IMR-90 (cell line): ENCODE results near the gene PTPRN2. TPM values are rescaled to one million over a fixed set of nuclear protein-coding genes. Genes with fewer than 3 reads are reported as not detected.

Source experiments
- ATAC-seq: fragments of 200-7000 bp; cut with Tn5 transposase; 2 replicates; pipeline ENCODE4 v1.9.1; 2020; ENCODE audit warnings: low read depth, mild to moderate bottlenecking, moderate library complexity
- BruUV-seq: library from RNA; stranded (reverse); fragments of 400-500 nt; replicated peaks from 2 replicates; lab custom pipeline; 2021; lab: Mats Ljungman, UMichigan
- CTCF ChIA-PET: fragments of 300-600 bp; formaldehyde crosslinking; extraction: SDS; loops from one replicate; lab custom pipeline; 2021; ENCODE audit warnings: antibody characterized with exemption; lab: Yijun Ruan, JAX
- POLR2A ChIA-PET: fragments of 300-600 bp; sonication (Branson Sonifier 250); formaldehyde crosslinking; loops from one replicate; lab custom pipeline; 2022; ENCODE audit warnings: antibody characterized with exemption; ENCODE audit not compliant: unreplicated experiment; lab: Charles Lee
- DNase-seq: peaks from one replicate; pipeline ENCODE4 v3.0.0; 2013
- H2AFZ ChIP-seq: replicated peaks from 2 replicates; pipeline ENCODE3; 2013; ENCODE audit warnings: low read length, mild to moderate bottlenecking; ENCODE audit not compliant: poor library complexity
- H2AK5ac ChIP-seq: 2 replicates; pipeline ENCODE4 v1.6.1; 2013; ENCODE audit warnings: low read depth, low read length, inconsistent platforms
- H2AK9ac ChIP-seq: replicated peaks from 2 replicates; pipeline ENCODE3; 2013; ENCODE audit warnings: mild to moderate bottlenecking, low read depth, low read length, moderate library complexity; ENCODE audit not compliant: poor library complexity
- H2BK120ac ChIP-seq: 2 replicates; pipeline ENCODE4 v1.6.1; 2013; ENCODE audit warnings: low read depth, low read length, inconsistent platforms
- H2BK15ac ChIP-seq: 3 replicates; pipeline ENCODE4 v1.6.1; 2013; ENCODE audit warnings: low read depth, low read length, inconsistent platforms
- H2BK20ac ChIP-seq: 2 replicates; pipeline ENCODE4 v1.6.1; 2013; ENCODE audit warnings: low read depth, mild to moderate bottlenecking, inconsistent platforms, low read length, moderate library complexity
- H2BK5ac ChIP-seq: 2 replicates; pipeline ENCODE4 v1.6.1; 2013; ENCODE audit warnings: mild to moderate bottlenecking, low read depth, low read length, inconsistent platforms; ENCODE audit not compliant: poor library complexity, severe bottlenecking
- H3K14ac ChIP-seq: replicated peaks from 2 replicates; pipeline ENCODE4 v1.6.1; 2013; ENCODE audit warnings: low read depth, low read length, inconsistent platforms
- H3K18ac ChIP-seq: 2 replicates; pipeline ENCODE4 v1.6.1; 2013; ENCODE audit warnings: low read depth, low read length, control low read depth
- H3K23ac ChIP-seq: 2 replicates; pipeline ENCODE4 v1.6.1; 2013; ENCODE audit warnings: low read depth, low read length, inconsistent platforms
- H3K27ac ChIP-seq: 2 replicates; pipeline ENCODE4 v1.5.1; 2013; ENCODE audit warnings: mild to moderate bottlenecking, control low read depth, low read length; ENCODE audit not compliant: insufficient read depth
- H3K27me3 ChIP-seq: 2 replicates; pipeline ENCODE4 v1.6.1; 2013; ENCODE audit warnings: low read length; ENCODE audit not compliant: control insufficient read depth, insufficient read depth
- H3K36me3 ChIP-seq: 2 replicates; pipeline ENCODE4 v1.6.1; 2013; ENCODE audit warnings: low read length, mixed read lengths; ENCODE audit not compliant: control insufficient read depth, insufficient read depth
- H3K4ac ChIP-seq: 2 replicates; pipeline ENCODE4 v1.6.1; 2013; ENCODE audit warnings: low read depth, low read length, inconsistent platforms
- H3K4me1 ChIP-seq: 2 replicates; pipeline ENCODE4 v1.6.1; 2013; ENCODE audit warnings: low read length, mixed read lengths; ENCODE audit not compliant: control insufficient read depth, insufficient read depth
- H3K4me2 ChIP-seq: 2 replicates; pipeline ENCODE4 v1.6.1; 2013; ENCODE audit warnings: low read depth, mild to moderate bottlenecking, control low read depth, low read length, moderate library complexity
- H3K4me3 ChIP-seq: 2 replicates; pipeline ENCODE4 v1.5.1; 2013; ENCODE audit warnings: low read depth, mild to moderate bottlenecking, control low read depth, low read length, moderate library complexity; ENCODE audit not compliant: insufficient read depth
- H3K56ac ChIP-seq: 2 replicates; pipeline ENCODE4 v1.6.1; 2013; ENCODE audit warnings: low read length, inconsistent platforms; ENCODE audit not compliant: insufficient read depth; ENCODE audit errors: extremely low read depth
- H3K79me1 ChIP-seq, 2 experiments: 2 replicates each; pipeline ENCODE4 v1.6.1; 2013; ENCODE audit warnings: low read length in 2 of 2, inconsistent platforms in 1 of 2, low read depth in 1 of 2
- H3K9ac ChIP-seq: 2 replicates; pipeline ENCODE4 v1.6.1; 2013; ENCODE audit warnings: low read depth, low read length, control low read depth
- H3K9me1 ChIP-seq: 2 replicates; pipeline ENCODE4 v1.6.1; 2013; ENCODE audit warnings: low read length, inconsistent platforms; ENCODE audit not compliant: insufficient read depth
- H3K9me3 ChIP-seq: 2 replicates; pipeline ENCODE4 v1.6.1; 2013; ENCODE audit warnings: low read length; ENCODE audit not compliant: control insufficient read depth, insufficient read depth
- H4K20me1 ChIP-seq: 2 replicates; pipeline ENCODE4 v1.6.1; 2013; ENCODE audit warnings: low read length, inconsistent platforms; ENCODE audit not compliant: insufficient read depth
- H4K5ac ChIP-seq: 2 replicates; pipeline ENCODE4 v1.6.1; 2013; ENCODE audit warnings: mild to moderate bottlenecking, low read depth, low read length, control low read depth
- H4K8ac ChIP-seq, 2 experiments: 2 replicates each; pipeline ENCODE4 v1.6.1; 2013; ENCODE audit warnings: low read depth in 2 of 2, low read length in 2 of 2, control low read depth in 1 of 2, inconsistent platforms in 1 of 2
- H4K91ac ChIP-seq: 2 replicates; pipeline ENCODE4 v1.6.1; 2013; ENCODE audit warnings: low read depth, low read length, inconsistent platforms; ENCODE audit not compliant: insufficient read depth
- BHLHE40 ChIP-seq: fragments of 150-350 bp; IDR thresholded peaks from 2 replicates; pipeline ENCODE4 v1.6.1; 2016; ENCODE audit warnings: mild to moderate bottlenecking, low read depth, low read length
- CEBPB ChIP-seq: IDR thresholded peaks from 2 replicates; pipeline ENCODE4 v1.6.1; 2012; ENCODE audit warnings: low read depth, low read length, improper control_type of control experiment
- CHD1 ChIP-seq: IDR thresholded peaks from 2 replicates; pipeline ENCODE4 v1.6.1; 2012; ENCODE audit warnings: low read depth, low read length, improper control_type of control experiment
- FOS ChIP-seq: fragments of 150-350 bp; IDR thresholded peaks from 2 replicates; pipeline ENCODE4 v1.6.1; 2016; ENCODE audit warnings: low read depth, low read length
- MAFK ChIP-seq: IDR thresholded peaks from 2 replicates; pipeline ENCODE4 v1.6.1; 2012; ENCODE audit warnings: low read depth, low read length, improper control_type of control experiment
- MAZ ChIP-seq: IDR thresholded peaks from 2 replicates; pipeline ENCODE4 v1.6.1; 2012; ENCODE audit warnings: low read depth, mild to moderate bottlenecking, low read length, improper control_type of control experiment, moderate library complexity, borderline replicate concordance
- MXI1 ChIP-seq: IDR thresholded peaks from 2 replicates; pipeline ENCODE4 v1.6.1; 2012; ENCODE audit warnings: low read depth, mild to moderate bottlenecking, low read length, moderate library complexity, borderline replicate concordance
- NFE2L2 ChIP-seq: fragments of 150-350 bp; IDR thresholded peaks from 2 replicates; pipeline ENCODE4 v1.6.1; 2016; ENCODE audit warnings: low read depth, mild to moderate bottlenecking, low read length
- POLR2A ChIP-seq: IDR thresholded peaks from 2 replicates; pipeline ENCODE4 v1.6.1; 2012; ENCODE audit warnings: mild to moderate bottlenecking, low read depth, low read length
- RAD21 ChIP-seq: IDR thresholded peaks from 2 replicates; pipeline ENCODE4 v1.6.1; 2012; ENCODE audit warnings: low read length, improper control_type of control experiment
- RCOR1 ChIP-seq: IDR thresholded peaks from 2 replicates; pipeline ENCODE4 v1.6.1; 2012; ENCODE audit warnings: mild to moderate bottlenecking, low read length, improper control_type of control experiment; ENCODE audit not compliant: insufficient replicate concordance
- RFX5 ChIP-seq: IDR thresholded peaks from 2 replicates; pipeline ENCODE4 v1.8.0; 2012; ENCODE audit warnings: low read depth, mild to moderate bottlenecking, low read length, moderate library complexity
- SMC3 ChIP-seq: fragments of 150-350 bp; IDR thresholded peaks from 2 replicates; pipeline ENCODE4 v1.6.1; 2016; ENCODE audit warnings: low read depth, mild to moderate bottlenecking, antibody characterized with exemption, low read length, moderate library complexity
- WGBS, 2 experiments: methylation state at CpG; one replicate each; pipeline versions ENCODE4 v1.1.5 to v1.1.7; 2013; ENCODE audit warnings: missing lambda C conversion rate in 2 of 2; ENCODE audit not compliant: insufficient read length in 1 of 2; ENCODE audit errors: extremely low coverage in 2 of 2; 5-methylcytosine and 5-hydroxymethylcytosine counted together
- dilution Hi-C: fragments of 300-500 bp; cut with HindIII; formaldehyde crosslinking; loops from one replicate; pipeline ENCODE4 v1.14.3; 2018; ENCODE audit warnings: low sequenced_read_pairs; ENCODE audit not compliant: unreplicated experiment
- in situ Hi-C: fragments of 300-500 bp; cut with MboI; formaldehyde crosslinking; loops from 3 replicates; pipeline ENCODE4 v1.14.3; 2019; ENCODE audit warnings: low sequenced_read_pairs, inconsistent platforms, mixed read lengths
- intact Hi-C: fragments of 100-400 bp; cut with micrococcal nuclease; formaldehyde crosslinking; loops from 2 replicates; pipeline ENCODE4 v1.10.0; 2022
- polyA plus RNA-seq, 3 experiments: library from polyadenylated mRNA; depleted of rRNA; stranded (reverse); fragments of >200 nt; gene quantifications; 2 replicates each; pipeline ENCODE4 v1.2.3, GENCODE V29; 2012; ENCODE audit warnings: low replicate concordance in 1 of 3
- total RNA-seq: library from RNA; depleted of rRNA; stranded (reverse); fragments of >200 nt; gene quantifications from 2 replicates; pipeline ENCODE4 v1.2.3, GENCODE V29; 2012
- TF ChIP-seq, protein P1 (sequence below): conservative IDR thresholded peaks from 2 replicates; pipeline ENCODE4 v1.5.1; 2012; ENCODE audit warnings: mild to moderate bottlenecking, low read depth, low read length, improper control_type of control experiment
- TF ChIP-seq, protein P2 (sequence below): fragments of 150-350 bp; IDR thresholded peaks from 2 replicates; pipeline ENCODE4 v1.6.1; 2017; ENCODE audit warnings: mild to moderate bottlenecking, antibody characterized with exemption, low read length, low read depth
- TF ChIP-seq, protein P3 (sequence below): fragments of 150-350 bp; IDR thresholded peaks from 2 replicates; pipeline ENCODE4 v1.6.1; 2016; ENCODE audit warnings: low read depth, mild to moderate bottlenecking, low read length, moderate library complexity, borderline replicate concordance

PTPRN2 gene
- total and polyA plus RNA-seq, 2 of the 4 experiments (the other 2 are of a cell fraction), result 0.03 TPM; not detected in 1

DNA sequence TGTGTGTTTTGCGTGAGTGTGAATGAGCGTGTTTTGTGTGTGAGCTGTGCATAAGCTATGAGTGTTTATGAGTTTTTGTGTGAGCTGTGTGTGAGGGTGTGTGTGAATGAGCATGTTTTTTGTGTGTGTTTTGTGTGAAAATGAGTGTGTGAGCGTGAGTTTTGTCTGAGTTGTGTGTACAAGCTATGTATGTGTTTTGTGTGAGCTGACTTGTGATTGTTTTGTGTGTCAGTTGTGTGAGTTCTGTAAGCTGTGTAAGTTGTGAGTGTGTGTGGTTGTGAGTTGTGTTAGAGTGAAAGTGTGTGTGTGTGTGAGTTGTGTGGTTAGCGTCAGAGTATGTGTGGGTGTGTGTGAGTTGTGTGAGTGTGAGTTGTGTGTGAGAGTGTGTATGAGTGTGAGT, 343.2 kb downstream of the PTPRN2 start:
- 9% methylated on average over 1 of the region's 4 CpGs; no CpG with 5 or more reads in 1 of the 2 experiments for WGBS, 2 experiments
- Histone ChIP-seq H3K4me3 (no peak overlapping the region), H2BK20ac (no peak overlapping the region), H3K18ac (no peak overlapping the region), H4K8ac (no peak overlapping the region), H2AK9ac (no peak overlapping the region), H4K20me1 (no peaks in the 10 kb centered on the region), H4K5ac (no peak overlapping the region), H3K9me1 (no peaks in the 10 kb centered on the region), H3K14ac (no peak overlapping the region), H3K56ac (no peak overlapping the region), H3K4me1 (no peaks in the 10 kb centered on the region), H2AFZ (no peak overlapping the region), H3K27me3 (no peaks in the 10 kb centered on the region), H4K91ac (no peak overlapping the region), H3K4me2 (no peak overlapping the region), H2BK120ac (no peak overlapping the region), H2AK5ac (no peak overlapping the region), H3K27ac (no peak overlapping the region), H2BK15ac (no peak overlapping the region), H3K36me3 (no peaks in the 10 kb centered on the region), H3K9ac (no peak overlapping the region), H3K23ac (no peak overlapping the region), H3K9me3 (peaks cover 49% of the 10 kb centered on the region), H3K79me1 (no peaks in the 10 kb centered on the region), H3K4ac (no peak overlapping the region), H2BK5ac (no peak overlapping the region)
- no peak for TF ChIP-seq NFE2L2
- no peak for TF ChIP-seq MXI1
- TF ChIP-seq RFX5, result no peak
- TF ChIP-seq, protein P1, sequence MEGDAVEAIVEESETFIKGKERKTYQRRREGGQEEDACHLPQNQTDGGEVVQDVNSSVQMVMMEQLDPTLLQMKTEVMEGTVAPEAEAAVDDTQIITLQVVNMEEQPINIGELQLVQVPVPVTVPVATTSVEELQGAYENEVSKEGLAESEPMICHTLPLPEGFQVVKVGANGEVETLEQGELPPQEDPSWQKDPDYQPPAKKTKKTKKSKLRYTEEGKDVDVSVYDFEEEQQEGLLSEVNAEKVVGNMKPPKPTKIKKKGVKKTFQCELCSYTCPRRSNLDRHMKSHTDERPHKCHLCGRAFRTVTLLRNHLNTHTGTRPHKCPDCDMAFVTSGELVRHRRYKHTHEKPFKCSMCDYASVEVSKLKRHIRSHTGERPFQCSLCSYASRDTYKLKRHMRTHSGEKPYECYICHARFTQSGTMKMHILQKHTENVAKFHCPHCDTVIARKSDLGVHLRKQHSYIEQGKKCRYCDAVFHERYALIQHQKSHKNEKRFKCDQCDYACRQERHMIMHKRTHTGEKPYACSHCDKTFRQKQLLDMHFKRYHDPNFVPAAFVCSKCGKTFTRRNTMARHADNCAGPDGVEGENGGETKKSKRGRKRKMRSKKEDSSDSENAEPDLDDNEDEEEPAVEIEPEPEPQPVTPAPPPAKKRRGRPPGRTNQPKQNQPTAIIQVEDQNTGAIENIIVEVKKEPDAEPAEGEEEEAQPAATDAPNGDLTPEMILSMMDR, result no peak
- no peak for TF ChIP-seq POLR2A
- TF ChIP-seq, protein P2, sequence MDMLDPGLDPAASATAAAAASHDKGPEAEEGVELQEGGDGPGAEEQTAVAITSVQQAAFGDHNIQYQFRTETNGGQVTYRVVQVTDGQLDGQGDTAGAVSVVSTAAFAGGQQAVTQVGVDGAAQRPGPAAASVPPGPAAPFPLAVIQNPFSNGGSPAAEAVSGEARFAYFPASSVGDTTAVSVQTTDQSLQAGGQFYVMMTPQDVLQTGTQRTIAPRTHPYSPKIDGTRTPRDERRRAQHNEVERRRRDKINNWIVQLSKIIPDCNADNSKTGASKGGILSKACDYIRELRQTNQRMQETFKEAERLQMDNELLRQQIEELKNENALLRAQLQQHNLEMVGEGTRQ, result no peak
- no peak for TF ChIP-seq CEBPB
- no peak for TF ChIP-seq FOS
- TF ChIP-seq, protein P3, sequence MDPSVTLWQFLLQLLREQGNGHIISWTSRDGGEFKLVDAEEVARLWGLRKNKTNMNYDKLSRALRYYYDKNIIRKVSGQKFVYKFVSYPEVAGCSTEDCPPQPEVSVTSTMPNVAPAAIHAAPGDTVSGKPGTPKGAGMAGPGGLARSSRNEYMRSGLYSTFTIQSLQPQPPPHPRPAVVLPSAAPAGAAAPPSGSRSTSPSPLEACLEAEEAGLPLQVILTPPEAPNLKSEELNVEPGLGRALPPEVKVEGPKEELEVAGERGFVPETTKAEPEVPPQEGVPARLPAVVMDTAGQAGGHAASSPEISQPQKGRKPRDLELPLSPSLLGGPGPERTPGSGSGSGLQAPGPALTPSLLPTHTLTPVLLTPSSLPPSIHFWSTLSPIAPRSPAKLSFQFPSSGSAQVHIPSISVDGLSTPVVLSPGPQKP, result no peak
- TF ChIP-seq MAFK, result no peak
- no peak for TF ChIP-seq SMC3
- no peak for TF ChIP-seq MAZ
- TF ChIP-seq CHD1, result no peak
- no peak for TF ChIP-seq RAD21
- no peak for TF ChIP-seq RCOR1
- no peak for TF ChIP-seq BHLHE40
- no peak for DNase-seq
- dilution Hi-C loops (no loop called here), intact Hi-C loops (no loop called here), in situ Hi-C loops (no loop called here)
- ATAC-seq, result no peak
- no TSS peak for BruUV-seq
- CTCF ChIA-PET, result no interaction called here
- POLR2A ChIA-PET, result no interaction called here
